Endothelial cell of umbilical vein (primary cell): Measurements from ENCODE around the gene SEPTIN3. TPM values are rescaled to one million over a fixed set of nuclear protein-coding genes. Genes with fewer than 3 reads are reported as not detected.

ENCODE experiments used
- BruUV-seq: library from RNA; stranded (reverse); fragments of 400-500 nt; replicated peaks from 2 replicates; lab custom pipeline; 2021; lab: Mats Ljungman, UMichigan
- CTCF ChIA-PET: fragments of 300-600, 350-600 bp; sonication (Branson Sonifier 250); formaldehyde crosslinking; loops from one replicate; lab custom pipeline; 2021; ENCODE audit warnings: antibody characterized with exemption, inconsistent platforms; lab: Charles Lee
- POLR2A ChIA-PET: fragments of 300-600, 350-600 bp; sonication (Branson Sonifier 250); formaldehyde crosslinking; loops from one replicate; lab custom pipeline; 2021; ENCODE audit warnings: antibody characterized with exemption, inconsistent platforms; lab: Charles Lee
- DNase-seq: peaks from one replicate; pipeline ENCODE4 v3.0.0-alpha.2; 2011; ENCODE audit warnings: low read depth, low spot score
- FAIRE-seq: peaks from 2 replicates; lab custom pipeline; 2011; peaks lifted over from hg19 to GRCh38; lab: Jason Lieb, UNC
- H2AFZ ChIP-seq: 2 replicates; pipeline ENCODE4 v1.6.0; 2012; ENCODE audit warnings: low read depth, low read length, control low read depth, inconsistent platforms
- H3K27ac ChIP-seq: 2 replicates; pipeline ENCODE4 v1.5.1; 2011; ENCODE audit warnings: low read depth, mild to moderate bottlenecking, control low read depth, low read length, moderate library complexity; ENCODE audit not compliant: insufficient read depth
- H3K27me3 ChIP-seq, 2 experiments: 2 replicates each; pipeline versions ENCODE4 v1.6.0 to v1.6.1; 2011; ENCODE audit warnings: low read length in 2 of 2, mixed read lengths in 1 of 2; ENCODE audit not compliant: control insufficient read depth in 2 of 2, insufficient read depth in 2 of 2
- H3K36me3 ChIP-seq, 2 experiments: 2 replicates in 1 of 2; 3 replicates in 1 of 2; pipeline ENCODE4 v1.5.1; 2011; ENCODE audit warnings: low read length in 2 of 2, mild to moderate bottlenecking in 1 of 2, moderate library complexity in 1 of 2; ENCODE audit not compliant: control insufficient read depth in 2 of 2, insufficient read depth in 2 of 2; ENCODE audit errors: extremely low read depth in 1 of 2
- H3K4me1 ChIP-seq: 3 replicates; pipeline ENCODE4 v1.5.1; 2011; ENCODE audit warnings: mild to moderate bottlenecking, low read length; ENCODE audit not compliant: control insufficient read depth, insufficient read depth; ENCODE audit errors: extremely low read depth
- H3K4me2 ChIP-seq: 2 replicates; pipeline ENCODE4 v1.6.1; 2011; ENCODE audit warnings: low read length, control low read depth, mixed read lengths; ENCODE audit not compliant: insufficient read depth
- H3K4me3 ChIP-seq, 3 experiments: fragments of 200-600 bp in 1 of 3; sonication (generic), shearing (Covaris generic) in 1 of 3; replicated peaks in 1 of 3; 2 replicates each; pipeline ENCODE4 v1.5.1; 2011 to 2016; ENCODE audit warnings: control low read depth in 3 of 3, low read length in 3 of 3, mild to moderate bottlenecking in 2 of 3, inconsistent platforms in 1 of 3, low read depth in 1 of 3, moderate library complexity in 1 of 3; ENCODE audit not compliant: insufficient read depth in 1 of 3
- H3K79me2 ChIP-seq: 2 replicates; pipeline ENCODE4 v1.6.0; 2012; ENCODE audit warnings: low read length, inconsistent platforms; ENCODE audit not compliant: control insufficient read depth, insufficient read depth
- H3K9ac ChIP-seq: replicated peaks from 2 replicates; pipeline ENCODE3; 2011; ENCODE audit warnings: low read length, control low read depth; ENCODE audit not compliant: insufficient read depth; ENCODE audit errors: extremely low read depth
- H3K9me1 ChIP-seq: replicated peaks from 3 replicates; pipeline ENCODE4 v1.6.0; 2011; ENCODE audit warnings: mild to moderate bottlenecking, low read length; ENCODE audit not compliant: control insufficient read depth, insufficient read depth; ENCODE audit errors: extremely low read depth
- H3K9me3 ChIP-seq: replicated peaks from 2 replicates; pipeline ENCODE4 v1.5.1; 2012; ENCODE audit warnings: low read length, inconsistent platforms; ENCODE audit not compliant: control insufficient read depth, insufficient read depth
- H4K20me1 ChIP-seq: replicated peaks from 2 replicates; pipeline ENCODE3; 2011; ENCODE audit warnings: mild to moderate bottlenecking, low read length; ENCODE audit not compliant: control insufficient read depth, insufficient read depth; ENCODE audit errors: extremely low read depth
- EZH2 ChIP-seq: IDR thresholded peaks from 2 replicates; pipeline ENCODE4 v1.6.1; 2012; ENCODE audit warnings: borderline replicate concordance, low read depth, mild to moderate bottlenecking, moderate library complexity, low read length, inconsistent platforms; ENCODE audit not compliant: severe bottlenecking
- FOS ChIP-seq: IDR thresholded peaks from 2 replicates; pipeline ENCODE4 v1.6.1; 2011; ENCODE audit warnings: mild to moderate bottlenecking, low read length, moderate library complexity, borderline replicate concordance; ENCODE audit not compliant: insufficient read depth
- GATA2 ChIP-seq: IDR thresholded peaks from 2 replicates; pipeline ENCODE4 v1.7.0; 2011; ENCODE audit warnings: low read depth, mild to moderate bottlenecking, moderate library complexity, mixed read lengths, low read length; ENCODE audit not compliant: insufficient read length, insufficient read depth
- JUN ChIP-seq: IDR thresholded peaks from 2 replicates; pipeline ENCODE4 v1.6.1; 2011; ENCODE audit warnings: borderline replicate concordance, low read depth; ENCODE audit not compliant: insufficient read length, insufficient read depth
- MYC ChIP-seq: IDR thresholded peaks from one replicate; pipeline ENCODE4 v1.6.1; 2011; ENCODE audit warnings: mild to moderate bottlenecking, low read depth, low read length
- POLR2A ChIP-seq: IDR thresholded peaks from 2 replicates; pipeline ENCODE4 v1.6.1; 2012; ENCODE audit warnings: low read depth, mild to moderate bottlenecking, control low read depth, low read length
- POLR2AphosphoS5 ChIP-seq: IDR thresholded peaks from 2 replicates; pipeline ENCODE4 v1.6.1; 2012; ENCODE audit warnings: low read depth, mild to moderate bottlenecking, control low read depth, low read length, moderate library complexity; ENCODE audit not compliant: insufficient read depth
- dilution Hi-C: fragments of 300-500 bp; cut with MboI; formaldehyde crosslinking; loops from one replicate; pipeline ENCODE4 v1.15.0; 2019; ENCODE audit warnings: low sequenced_read_pairs; ENCODE audit not compliant: extremely low pct_ligation_motif_present
- intact Hi-C: fragments of 100-400 bp; cut with micrococcal nuclease; formaldehyde crosslinking; loops from one replicate; pipeline ENCODE4 v1.10.0; 2022
- polyA plus RNA-seq, 4 experiments: library from polyadenylated mRNA; depleted of rRNA in 3 of 4; stranded (reverse) in 3 of 4; unstranded in 1 of 4; fragments of >200 nt; gene quantifications; 2 replicates each; pipeline versions ENCODE4 v1.2.1 to v1.2.3, GENCODE V29; 2011 to 2012; ENCODE audit warnings: missing spikeins in 1 of 4
- total RNA-seq: library from RNA; stranded (reverse); gene quantifications from 2 replicates; pipeline ENCODE4 v1.2.3, GENCODE V29; 2021
- TF ChIP-seq, protein P1 (sequence below), 2 donors: IDR thresholded peaks; 1 replicate in 1 of 2; 2 replicates in 1 of 2; pipeline ENCODE4 v1.5.1; 2011; ENCODE audit warnings: low read length in 2 of 2, mild to moderate bottlenecking in 2 of 2, moderate library complexity in 2 of 2, control low read depth in 1 of 2, inconsistent platforms in 1 of 2, low read depth in 1 of 2; ENCODE audit not compliant: insufficient read depth in 1 of 2; ENCODE audit errors: extremely low read depth in 1 of 2
- TF ChIP-seq, protein P2 (sequence below): IDR thresholded peaks from 2 replicates; pipeline ENCODE4 v1.6.1; 2011; ENCODE audit not compliant: insufficient read depth, insufficient read length

SEPTIN3 gene
- total and polyA plus RNA-seq, 2 donors (not counting 3 experiments of a cell fraction or from before 2014, with no cell fraction given), result 0.08 to 0.18 TPM

DNA sequence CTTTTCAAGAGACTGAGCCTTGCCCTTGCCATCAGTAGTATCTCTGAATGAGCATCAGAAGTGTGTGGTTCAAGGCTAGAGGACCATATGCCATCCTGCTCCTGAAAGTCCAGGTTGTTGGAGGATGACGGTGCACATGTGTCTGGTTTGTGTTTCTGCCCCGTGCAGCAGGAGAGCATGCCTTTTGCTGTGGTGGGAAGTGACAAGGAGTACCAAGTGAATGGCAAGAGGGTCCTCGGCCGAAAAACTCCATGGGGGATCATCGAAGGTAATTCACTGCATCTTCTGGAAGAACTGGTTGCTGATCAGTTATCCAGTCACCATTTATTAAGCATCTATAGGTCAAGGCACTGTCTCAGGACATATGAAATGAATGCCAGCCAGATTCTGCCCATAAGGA is 23.3 kb downstream of the SEPTIN3 start:
- dilution Hi-C loops (no loop called here), intact Hi-C loops (no loop called here)
- FAIRE-seq, result no peak
- no TSS peak for BruUV-seq
- Histone ChIP-seq H3K9me1 (no peaks in the 10 kb centered on the region), H2AFZ (no peak overlapping the region), H3K27me3 (peaks cover 0 to 12% of the 10 kb centered on the region in 2 experiments), H3K27ac (no peak overlapping the region), H3K79me2 (no peaks in the 10 kb centered on the region), H4K20me1 (no peaks in the 10 kb centered on the region), H3K4me1 (no peaks in the 10 kb centered on the region), H3K9ac (no peak overlapping the region), H3K4me3 (no peak overlapping the region), H3K9me3 (no peaks in the 10 kb centered on the region), H3K4me2 (no peak overlapping the region), H3K36me3 (no peaks in the 10 kb centered on the region)
- DNase-seq, result no peak
- ChIA-PET POLR2A (no interaction called here), CTCF (interaction anchor here (1.3 kb wide), 1 partner anchor 9 kb away, joined by 3 read pairs; no protein-coding TSS in a partner anchor)
- TF ChIP-seq, protein P1, sequence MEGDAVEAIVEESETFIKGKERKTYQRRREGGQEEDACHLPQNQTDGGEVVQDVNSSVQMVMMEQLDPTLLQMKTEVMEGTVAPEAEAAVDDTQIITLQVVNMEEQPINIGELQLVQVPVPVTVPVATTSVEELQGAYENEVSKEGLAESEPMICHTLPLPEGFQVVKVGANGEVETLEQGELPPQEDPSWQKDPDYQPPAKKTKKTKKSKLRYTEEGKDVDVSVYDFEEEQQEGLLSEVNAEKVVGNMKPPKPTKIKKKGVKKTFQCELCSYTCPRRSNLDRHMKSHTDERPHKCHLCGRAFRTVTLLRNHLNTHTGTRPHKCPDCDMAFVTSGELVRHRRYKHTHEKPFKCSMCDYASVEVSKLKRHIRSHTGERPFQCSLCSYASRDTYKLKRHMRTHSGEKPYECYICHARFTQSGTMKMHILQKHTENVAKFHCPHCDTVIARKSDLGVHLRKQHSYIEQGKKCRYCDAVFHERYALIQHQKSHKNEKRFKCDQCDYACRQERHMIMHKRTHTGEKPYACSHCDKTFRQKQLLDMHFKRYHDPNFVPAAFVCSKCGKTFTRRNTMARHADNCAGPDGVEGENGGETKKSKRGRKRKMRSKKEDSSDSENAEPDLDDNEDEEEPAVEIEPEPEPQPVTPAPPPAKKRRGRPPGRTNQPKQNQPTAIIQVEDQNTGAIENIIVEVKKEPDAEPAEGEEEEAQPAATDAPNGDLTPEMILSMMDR (IDR thresholded peaks at IDR 0.05; ENCODE audit: extremely low read depth in 1 of 2, insufficient read depth in 1 of 2, low read depth in 1 of 2, low read length in 2 of 2), result no peak
- no peak for TF ChIP-seq MYC
- TF ChIP-seq POLR2AphosphoS5, result no peak
- TF ChIP-seq JUN, result no peak
- no peak for TF ChIP-seq FOS
- no peak for TF ChIP-seq EZH2
- no peak for TF ChIP-seq POLR2A
- no peak for TF ChIP-seq GATA2
- TF ChIP-seq, protein P2, sequence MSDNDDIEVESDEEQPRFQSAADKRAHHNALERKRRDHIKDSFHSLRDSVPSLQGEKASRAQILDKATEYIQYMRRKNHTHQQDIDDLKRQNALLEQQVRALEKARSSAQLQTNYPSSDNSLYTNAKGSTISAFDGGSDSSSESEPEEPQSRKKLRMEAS, result no peak
